AG04450 (cell line): Measurements from ENCODE around the gene CCDC187. TPM values are rescaled to one million over a fixed set of nuclear protein-coding genes. Genes with fewer than 3 reads are reported as not detected.

Source experiments
- CTCF ChIA-PET: fragments of 300-600, 350-600 bp; formaldehyde crosslinking; extraction: SDS; loops from one replicate; lab custom pipeline; 2022; ENCODE audit warnings: antibody characterized with exemption, inconsistent platforms; lab: Charles Lee
- POLR2A ChIA-PET: fragments of 350-600 bp; formaldehyde crosslinking; extraction: SDS; loops from one replicate; lab custom pipeline; 2021; ENCODE audit warnings: antibody characterized with exemption, inconsistent platforms; lab: Yijun Ruan, JAX
- DNase-seq: peaks from one replicate; pipeline ENCODE4 v3.0.0-alpha.2; 2011; ENCODE audit warnings: low read depth, low spot score
- H3K27ac ChIP-seq: one replicate; pipeline ENCODE4 v1.5.1; 2012; ENCODE audit warnings: low read depth, low read length, control low read depth
- H3K27me3 ChIP-seq: one replicate; pipeline ENCODE4 v1.6.0; 2012; ENCODE audit warnings: low read length; ENCODE audit not compliant: control insufficient read depth, insufficient read depth
- H3K4me3 ChIP-seq: 2 replicates; pipeline ENCODE4 v1.5.1; 2011; ENCODE audit warnings: mild to moderate bottlenecking, low read depth, low read length, control low read depth
- H3K9me3 ChIP-seq: 2 replicates; pipeline ENCODE4 v1.5.1; 2012; ENCODE audit warnings: low read length; ENCODE audit not compliant: control insufficient read depth, insufficient read depth
- polyA plus RNA-seq: library from polyadenylated mRNA; depleted of rRNA; stranded (reverse); fragments of >200 nt; gene quantifications from 2 replicates; pipeline ENCODE4 v1.2.3, GENCODE V29; 2011
- TF ChIP-seq, protein P1 (sequence below): IDR thresholded peaks from 2 replicates; pipeline ENCODE4 v1.5.1; 2011; ENCODE audit warnings: low read depth, low read length, control low read depth, inconsistent platforms

CCDC187 gene
- polyA plus RNA-seq, 1 experiment, result not detected

DNA sequence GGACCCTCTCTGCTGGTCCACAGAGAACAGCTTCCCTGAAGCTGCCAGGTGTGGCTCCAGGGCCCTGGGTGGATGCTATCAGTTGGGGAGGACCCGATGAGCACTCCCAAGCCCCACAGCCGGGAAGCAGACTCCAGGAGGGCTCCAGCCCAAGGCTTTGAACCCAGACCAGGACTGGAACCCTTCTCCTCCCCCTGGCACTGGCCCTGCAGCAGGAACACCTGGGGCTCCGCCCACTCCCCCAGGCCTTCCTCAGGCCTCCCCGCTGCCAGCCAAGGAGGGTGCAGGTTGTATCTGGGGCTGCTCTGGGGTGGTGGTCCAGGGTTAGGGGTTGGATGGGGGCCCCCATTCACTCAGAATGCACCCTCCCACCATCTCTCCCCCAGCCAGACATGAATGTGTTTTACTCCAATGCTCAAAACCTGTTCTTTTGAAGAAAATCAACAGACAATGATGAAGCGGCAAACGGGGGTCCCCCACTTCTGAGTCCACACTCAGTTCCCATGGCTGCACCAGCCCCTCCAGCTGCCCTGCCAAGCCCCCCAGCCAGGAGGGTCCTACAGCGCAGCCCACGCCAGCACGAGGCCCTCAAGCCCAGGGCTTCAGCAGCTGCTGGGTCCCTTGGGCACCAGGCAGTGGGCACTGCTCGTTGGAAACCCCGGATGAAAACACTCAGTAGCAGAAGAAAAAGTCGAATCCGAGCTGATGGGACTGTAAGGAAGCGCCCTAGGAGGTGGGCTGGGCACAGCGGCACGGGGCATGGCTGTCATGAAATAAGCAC, 23.2 kb downstream of the CCDC187 start:
- Histone ChIP-seq H3K4me3 (no peak overlapping the region), H3K9me3 (peaks cover 16% of the 10 kb centered on the region), H3K27me3 (peaks cover 41% of the 10 kb centered on the region), H3K27ac (no peak overlapping the region)
- CTCF ChIA-PET, result no interaction called here
- POLR2A ChIA-PET, result no interaction called here
- TF ChIP-seq, protein P1, sequence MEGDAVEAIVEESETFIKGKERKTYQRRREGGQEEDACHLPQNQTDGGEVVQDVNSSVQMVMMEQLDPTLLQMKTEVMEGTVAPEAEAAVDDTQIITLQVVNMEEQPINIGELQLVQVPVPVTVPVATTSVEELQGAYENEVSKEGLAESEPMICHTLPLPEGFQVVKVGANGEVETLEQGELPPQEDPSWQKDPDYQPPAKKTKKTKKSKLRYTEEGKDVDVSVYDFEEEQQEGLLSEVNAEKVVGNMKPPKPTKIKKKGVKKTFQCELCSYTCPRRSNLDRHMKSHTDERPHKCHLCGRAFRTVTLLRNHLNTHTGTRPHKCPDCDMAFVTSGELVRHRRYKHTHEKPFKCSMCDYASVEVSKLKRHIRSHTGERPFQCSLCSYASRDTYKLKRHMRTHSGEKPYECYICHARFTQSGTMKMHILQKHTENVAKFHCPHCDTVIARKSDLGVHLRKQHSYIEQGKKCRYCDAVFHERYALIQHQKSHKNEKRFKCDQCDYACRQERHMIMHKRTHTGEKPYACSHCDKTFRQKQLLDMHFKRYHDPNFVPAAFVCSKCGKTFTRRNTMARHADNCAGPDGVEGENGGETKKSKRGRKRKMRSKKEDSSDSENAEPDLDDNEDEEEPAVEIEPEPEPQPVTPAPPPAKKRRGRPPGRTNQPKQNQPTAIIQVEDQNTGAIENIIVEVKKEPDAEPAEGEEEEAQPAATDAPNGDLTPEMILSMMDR, result no peak
- DNase-seq, result no peak

DNA sequence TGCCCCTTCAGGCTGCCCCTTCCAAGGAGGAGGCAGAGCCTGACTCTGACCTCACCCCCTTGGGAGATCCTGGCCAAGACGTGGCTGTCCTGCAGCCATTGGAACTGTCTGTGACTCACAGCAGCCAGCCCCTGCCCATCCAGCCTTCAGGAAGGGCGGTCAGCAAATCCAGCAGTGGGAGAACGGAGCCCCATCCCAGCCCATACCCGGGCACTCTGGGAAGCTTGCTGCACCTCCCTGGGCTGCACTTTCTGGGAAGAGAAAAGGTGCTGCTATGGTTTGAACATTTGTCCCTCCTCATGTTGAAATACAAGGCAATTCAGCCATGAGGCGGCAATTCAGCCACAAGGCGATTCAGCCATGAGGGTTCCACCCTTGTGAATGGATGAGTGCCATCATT, 24.4 kb downstream of the CCDC187 start:
- ChIA-PET CTCF (no interaction called here), POLR2A (no interaction called here)
- TF ChIP-seq, protein P1, result no peak
- no peak overlapping the region for H3K4me3 ChIP-seq
- DNase-seq, result no peak
- H3K9me3 ChIP-seq, result peaks cover 16% of the 10 kb centered on the region
- peaks cover 52% of the 10 kb centered on the region for H3K27me3 ChIP-seq
- H3K27ac ChIP-seq, result no peak overlapping the region

DNA sequence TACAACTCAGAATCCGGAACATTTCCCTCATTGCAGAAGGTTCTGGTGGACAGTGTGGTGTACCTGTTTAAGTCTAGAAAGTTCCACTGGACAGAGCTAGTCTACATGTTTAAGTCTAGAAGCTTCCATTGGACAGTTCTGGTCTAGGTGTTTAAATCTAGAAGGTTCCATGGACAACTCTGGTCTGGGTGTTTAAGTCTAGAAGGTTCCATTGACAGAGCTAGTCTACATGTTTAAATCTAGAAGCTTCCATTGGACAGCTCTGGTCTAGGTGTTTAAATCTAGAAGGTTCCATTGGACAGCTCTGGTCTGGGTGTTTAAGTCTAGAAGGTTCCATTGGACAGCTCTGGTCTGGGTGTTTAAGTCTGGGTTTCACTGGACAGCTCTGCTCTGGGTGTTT, 25.0 kb downstream of the CCDC187 start:
- POLR2A ChIA-PET, result no interaction called here
- Histone ChIP-seq H3K27ac (no peak overlapping the region), H3K4me3 (no peak overlapping the region), H3K9me3 (peaks cover 16% of the 10 kb centered on the region), H3K27me3 (peaks cover 55% of the 10 kb centered on the region)
- DNase-seq, result no peak
- TF ChIP-seq, protein P1, result no peak
- CTCF ChIA-PET, result no interaction called here

DNA sequence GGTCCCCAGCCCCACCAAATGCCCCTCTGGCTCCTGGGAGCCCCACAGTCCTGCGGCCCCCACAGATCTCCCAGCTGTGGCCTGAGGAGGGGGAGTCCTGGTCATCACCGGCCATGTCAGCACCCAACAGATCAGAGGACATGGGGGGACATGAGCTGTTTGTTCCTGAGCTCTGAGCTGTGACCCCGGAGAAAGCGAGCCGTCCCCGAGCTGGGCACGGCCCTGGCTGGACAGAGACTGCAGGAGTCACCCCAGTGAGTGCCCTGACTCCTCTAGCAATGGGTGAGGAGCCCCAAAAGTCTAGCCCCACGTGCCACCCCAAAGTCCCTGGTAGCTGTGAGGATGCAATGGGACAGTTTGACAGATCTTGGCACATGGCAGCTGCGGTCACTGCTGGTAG, 25.7 kb downstream of the CCDC187 start:
- no peak overlapping the region for H3K4me3 ChIP-seq
- no peak overlapping the region for H3K27ac ChIP-seq
- H3K9me3 ChIP-seq, result peaks cover 16% of the 10 kb centered on the region
- no peak for DNase-seq
- ChIA-PET CTCF (no interaction called here), POLR2A (no interaction called here)
- TF ChIP-seq, protein P1, result no peak
- peaks cover 60% of the 10 kb centered on the region for H3K27me3 ChIP-seq

DNA sequence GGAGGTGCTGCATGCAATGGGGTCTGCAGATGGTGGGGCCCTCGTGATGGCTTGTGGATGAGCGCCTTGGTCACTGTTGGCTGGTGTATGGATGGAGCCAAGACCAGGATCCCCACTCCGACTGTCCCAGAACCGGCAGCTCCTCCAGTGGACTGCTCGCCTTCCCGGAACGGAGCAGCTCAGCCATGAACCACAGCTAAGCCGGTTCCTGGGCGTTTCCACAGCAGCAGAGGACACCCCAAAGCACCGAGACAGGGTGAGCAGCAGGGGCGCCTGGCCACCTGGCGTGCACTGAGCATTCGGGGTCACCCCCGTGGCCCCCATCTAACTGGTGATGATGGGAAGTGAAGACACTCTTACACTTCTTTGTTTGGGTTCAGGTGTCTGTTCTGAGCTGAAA, 26.1 kb downstream of the CCDC187 start:
- H3K27me3 ChIP-seq, result peaks cover 60% of the 10 kb centered on the region
- TF ChIP-seq, protein P1, result no peak
- ChIA-PET CTCF (no interaction called here), POLR2A (no interaction called here)
- H3K4me3 ChIP-seq, result no peak overlapping the region
- H3K9me3 ChIP-seq, result peaks cover 16% of the 10 kb centered on the region
- DNase-seq, result no peak
- no peak overlapping the region for H3K27ac ChIP-seq
